ENCODE results near the gene DAPK2.

The DAPK2 gene

DNA sequence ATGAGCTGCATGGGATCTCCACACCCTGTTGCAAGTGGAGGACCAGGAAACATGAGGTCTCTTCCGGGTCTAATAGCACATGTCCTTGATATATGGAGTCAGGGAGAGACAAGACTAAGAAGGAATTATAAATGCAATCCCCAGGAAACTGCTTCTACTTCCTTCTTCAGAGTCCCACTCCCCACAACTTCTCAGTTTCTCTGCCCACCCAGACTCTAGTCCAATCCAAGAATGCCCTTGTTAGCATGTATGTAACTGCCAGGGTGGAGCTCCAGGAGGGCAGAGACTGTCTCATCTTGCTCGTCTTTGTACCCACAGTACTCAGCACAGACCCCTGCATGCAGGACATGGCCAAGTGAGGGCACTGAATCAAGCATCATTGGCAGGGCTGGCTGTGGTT, 8.3 kb downstream of the DAPK2 start:
- H3K4me3 ChIP-seq (ENCODE audit: low read depth, low read length) = no peak overlapping the region
- no peak for DNase-seq (ENCODE audit: low read depth)
- TF ChIP-seq MYC (IDR thresholded peaks at IDR 0.05; ENCODE audit: low read depth, low read length) (no peak), POLR2A (IDR thresholded peaks at IDR 0.05; ENCODE audit: extremely low read depth, insufficient read length) (no peak)
- TF ChIP-seq, protein P1, sequence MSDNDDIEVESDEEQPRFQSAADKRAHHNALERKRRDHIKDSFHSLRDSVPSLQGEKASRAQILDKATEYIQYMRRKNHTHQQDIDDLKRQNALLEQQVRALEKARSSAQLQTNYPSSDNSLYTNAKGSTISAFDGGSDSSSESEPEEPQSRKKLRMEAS (IDR thresholded peaks at IDR 0.05; ENCODE audit: low read depth, low read length) = no peak
- TF ChIP-seq, protein P2, sequence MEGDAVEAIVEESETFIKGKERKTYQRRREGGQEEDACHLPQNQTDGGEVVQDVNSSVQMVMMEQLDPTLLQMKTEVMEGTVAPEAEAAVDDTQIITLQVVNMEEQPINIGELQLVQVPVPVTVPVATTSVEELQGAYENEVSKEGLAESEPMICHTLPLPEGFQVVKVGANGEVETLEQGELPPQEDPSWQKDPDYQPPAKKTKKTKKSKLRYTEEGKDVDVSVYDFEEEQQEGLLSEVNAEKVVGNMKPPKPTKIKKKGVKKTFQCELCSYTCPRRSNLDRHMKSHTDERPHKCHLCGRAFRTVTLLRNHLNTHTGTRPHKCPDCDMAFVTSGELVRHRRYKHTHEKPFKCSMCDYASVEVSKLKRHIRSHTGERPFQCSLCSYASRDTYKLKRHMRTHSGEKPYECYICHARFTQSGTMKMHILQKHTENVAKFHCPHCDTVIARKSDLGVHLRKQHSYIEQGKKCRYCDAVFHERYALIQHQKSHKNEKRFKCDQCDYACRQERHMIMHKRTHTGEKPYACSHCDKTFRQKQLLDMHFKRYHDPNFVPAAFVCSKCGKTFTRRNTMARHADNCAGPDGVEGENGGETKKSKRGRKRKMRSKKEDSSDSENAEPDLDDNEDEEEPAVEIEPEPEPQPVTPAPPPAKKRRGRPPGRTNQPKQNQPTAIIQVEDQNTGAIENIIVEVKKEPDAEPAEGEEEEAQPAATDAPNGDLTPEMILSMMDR (IDR thresholded peaks at IDR 0.05; ENCODE audit: low read depth, low read length) = no peak

DNA sequence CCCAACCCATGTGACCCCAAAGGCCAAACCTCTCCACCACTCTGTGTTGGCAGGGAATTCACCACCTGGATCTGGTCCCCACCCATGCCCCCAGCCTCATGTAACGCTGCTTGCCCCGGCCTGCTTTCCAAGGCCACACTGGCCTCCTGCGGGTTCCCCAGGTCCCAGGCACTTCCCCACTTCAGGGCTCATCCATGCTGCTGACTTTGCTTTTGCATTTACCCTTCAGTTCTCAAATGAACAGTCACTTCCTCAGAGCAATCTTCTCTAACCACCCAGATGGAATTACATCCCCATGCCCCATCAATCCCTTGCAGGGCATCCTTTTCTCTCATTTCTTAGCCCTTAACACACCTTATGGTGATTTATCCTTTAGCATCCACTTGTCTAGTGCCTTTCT, 9.2 kb downstream of the DAPK2 start:
- no peak overlapping the region for H3K4me3 ChIP-seq (ENCODE audit: low read depth, low read length)
- DNase-seq (ENCODE audit: low read depth) = no peak
- TF ChIP-seq, protein P1 (IDR thresholded peaks at IDR 0.05; ENCODE audit: low read depth, low read length) = no peak
- TF ChIP-seq POLR2A (IDR thresholded peaks at IDR 0.05; ENCODE audit: extremely low read depth, insufficient read length) = no peak
- TF ChIP-seq MYC (IDR thresholded peaks at IDR 0.05; ENCODE audit: low read depth, low read length) = no peak
- TF ChIP-seq, protein P2 (IDR thresholded peaks at IDR 0.05; ENCODE audit: low read depth, low read length) = no peak

DNA sequence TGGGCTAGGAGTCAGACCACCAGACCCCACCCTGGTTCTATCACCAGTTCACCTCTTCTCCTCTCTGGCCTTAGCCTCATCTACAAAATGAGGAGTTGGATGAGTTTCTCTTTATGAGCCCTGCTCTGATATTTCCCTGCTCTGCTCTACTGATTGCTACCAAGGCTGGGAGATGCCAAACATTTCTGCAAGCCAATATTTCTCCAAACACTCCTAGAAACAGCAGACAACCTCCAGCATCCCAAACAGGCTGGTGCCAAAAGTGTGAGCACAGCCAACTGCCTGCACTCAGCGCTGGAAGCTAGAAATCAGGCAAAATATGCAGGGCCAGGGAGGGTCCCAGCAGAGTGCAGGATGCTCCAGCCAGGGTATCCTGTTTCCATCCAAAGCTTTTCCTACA, 10.8 kb downstream of the DAPK2 start:
- no peak overlapping the region for H3K4me3 ChIP-seq (ENCODE audit: low read depth, low read length)
- DNase-seq (ENCODE audit: low read depth) = no peak
- TF ChIP-seq, protein P2 (IDR thresholded peaks at IDR 0.05; ENCODE audit: low read depth, low read length) = no peak
- TF ChIP-seq, protein P1 (IDR thresholded peaks at IDR 0.05; ENCODE audit: low read depth, low read length) = no peak
- no peak for TF ChIP-seq POLR2A (IDR thresholded peaks at IDR 0.05; ENCODE audit: extremely low read depth, insufficient read length)
- no peak for TF ChIP-seq MYC (IDR thresholded peaks at IDR 0.05; ENCODE audit: low read depth, low read length)

DNA sequence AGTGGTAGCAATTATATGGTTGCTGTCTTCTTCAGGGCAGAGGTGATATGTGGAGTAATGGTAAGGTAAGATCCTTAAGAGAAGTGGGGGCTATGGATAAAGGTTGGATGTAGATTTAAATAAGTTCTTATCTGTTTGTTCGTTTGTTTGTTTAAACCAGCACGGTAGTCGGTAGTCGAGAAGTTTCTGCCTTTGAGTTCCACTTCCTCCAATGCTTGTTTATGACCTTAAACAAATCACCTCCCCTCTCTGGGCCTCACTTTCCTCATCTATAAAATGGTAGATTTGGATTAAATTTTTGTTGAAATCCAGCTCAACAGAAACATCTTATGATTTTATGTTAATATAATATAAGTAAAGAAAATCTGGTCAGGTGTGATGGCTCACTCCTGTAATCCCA, 11.8 kb downstream of the DAPK2 start:
- no peak overlapping the region for H3K4me3 ChIP-seq (ENCODE audit: low read depth, low read length)
- TF ChIP-seq, protein P1 (IDR thresholded peaks at IDR 0.05; ENCODE audit: low read depth, low read length) = no peak
- TF ChIP-seq, protein P2 (IDR thresholded peaks at IDR 0.05; ENCODE audit: low read depth, low read length) = no peak
- TF ChIP-seq POLR2A (IDR thresholded peaks at IDR 0.05; ENCODE audit: extremely low read depth, insufficient read length) (no peak), MYC (IDR thresholded peaks at IDR 0.05; ENCODE audit: low read depth, low read length) (no peak)
- no peak for DNase-seq (ENCODE audit: low read depth)

DNA sequence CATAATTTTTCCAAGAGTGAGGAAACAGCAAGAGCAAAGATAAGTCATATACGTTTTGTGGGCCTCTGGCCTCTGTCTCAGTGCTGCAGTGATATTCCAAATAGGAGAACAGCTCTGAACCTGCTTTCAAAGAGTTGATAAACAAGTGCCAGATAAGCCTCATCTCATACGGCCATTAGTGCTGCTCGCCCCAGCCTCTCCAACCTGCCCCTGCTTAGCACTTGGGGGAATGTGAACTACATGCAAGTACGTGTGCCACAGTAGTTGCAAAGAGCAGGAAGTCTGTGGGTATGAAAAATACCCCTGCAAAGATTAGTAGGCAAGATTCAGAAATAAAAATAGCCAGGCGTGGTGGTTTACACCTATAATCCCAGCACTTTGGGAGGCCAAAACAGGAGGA, 14.0 kb downstream of the DAPK2 start:
- TF ChIP-seq, protein P2 (IDR thresholded peaks at IDR 0.05; ENCODE audit: low read depth, low read length) = no peak
- no peak for TF ChIP-seq POLR2A (IDR thresholded peaks at IDR 0.05; ENCODE audit: extremely low read depth, insufficient read length)
- no peak for TF ChIP-seq MYC (IDR thresholded peaks at IDR 0.05; ENCODE audit: low read depth, low read length)
- TF ChIP-seq, protein P1 (IDR thresholded peaks at IDR 0.05; ENCODE audit: low read depth, low read length) = no peak
- no peak for DNase-seq (ENCODE audit: low read depth)
- no peak overlapping the region for H3K4me3 ChIP-seq (ENCODE audit: low read depth, low read length)

DNA sequence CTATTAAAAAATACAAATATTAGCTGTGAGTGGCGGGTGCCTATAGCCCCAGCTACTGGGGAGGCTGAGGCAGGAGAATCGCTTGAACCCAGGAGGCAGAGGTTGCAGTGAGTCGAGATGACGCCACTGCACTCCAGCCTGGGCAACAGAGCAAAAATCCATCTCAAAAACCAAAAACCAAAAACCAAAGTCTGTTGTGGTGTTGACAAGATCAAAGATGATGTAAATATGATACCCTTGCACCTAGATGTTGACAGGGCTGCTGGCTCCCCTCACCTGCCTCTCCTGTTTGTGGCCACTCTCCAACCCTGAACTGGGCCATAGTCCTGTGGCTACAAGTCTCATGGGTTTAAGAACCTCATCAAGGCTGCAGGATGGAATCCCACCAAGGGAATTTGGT, 16.2 kb downstream of the DAPK2 start:
- DNase-seq (ENCODE audit: low read depth) = no peak
- H3K4me3 ChIP-seq (ENCODE audit: low read depth, low read length) = no peak overlapping the region
- TF ChIP-seq, protein P2 (IDR thresholded peaks at IDR 0.05; ENCODE audit: low read depth, low read length) = no peak
- TF ChIP-seq, protein P1 (IDR thresholded peaks at IDR 0.05; ENCODE audit: low read depth, low read length) = no peak
- TF ChIP-seq MYC (IDR thresholded peaks at IDR 0.05; ENCODE audit: low read depth, low read length) (no peak), POLR2A (IDR thresholded peaks at IDR 0.05; ENCODE audit: extremely low read depth, insufficient read length) (no peak)
